OCI-LY1 (cell line): ENCODE data around the gene RALGPS2.

ENCODE experiments used
- CTCF ChIP-seq: fragments of 200-600 bp; sonication (generic), shearing (Covaris generic); IDR thresholded peaks from 2 replicates; pipeline ENCODE4 v1.5.1; 2017; ENCODE audit warnings: mild to moderate bottlenecking, antibody characterized with exemption, low read length, moderate library complexity, mixed read lengths
- EZH2 ChIP-seq: fragments of 200-600 bp; sonication (generic), shearing (Covaris generic); IDR thresholded peaks from 2 replicates; pipeline ENCODE4 v1.8.0; 2017; ENCODE audit warnings: borderline replicate concordance, mixed run types, mild to moderate bottlenecking, antibody characterized with exemption, low read length, moderate library complexity, mixed read lengths

GRCh38 chr1:178961868-178962267, 236.8 kb downstream of the RALGPS2 start:
- no peak for TF ChIP-seq CTCF
- no peak for TF ChIP-seq EZH2
